Activated T-cell treated with anti-CD3 and anti-CD28 coated beads, Interleukin-2, amount 50 U/mL, for 72 hours (primary cell): ENCODE data around the gene ABCA10. TPM values are rescaled to one million over a fixed set of nuclear protein-coding genes. Genes with fewer than 3 reads are reported as not detected.

ENCODE experiments used
- ATAC-seq, 2 donors: fragments of 150-1000 bp; cut with Tn5 transposase; replicated peaks in 1 of 2; 2 replicates each; pipeline ENCODE4 v1.10.0; 2021; ENCODE audit warnings: moderate library complexity in 2 of 2, mild to moderate bottlenecking in 1 of 2
- DNase-seq, 2 donors: peaks; one replicate each; pipeline ENCODE4 v3.0.0; 2021 to 2022; ENCODE audit warnings: mixed read lengths in 1 of 2
- H3K27ac Mint-ChIP-seq: one replicate; pipeline ENCODE4 v1.8.0; 2022; ENCODE audit warnings: mild to moderate bottlenecking, moderate library complexity, mixed read lengths
- H3K27me3 Mint-ChIP-seq: one replicate; pipeline ENCODE4 v1.8.0; 2022; ENCODE audit warnings: low read depth, mixed read lengths
- H3K36me3 Mint-ChIP-seq, 2 donors: one replicate each; pipeline ENCODE4 v1.8.0; 2022; ENCODE audit warnings: mixed read lengths in 2 of 2, mild to moderate bottlenecking in 1 of 2; ENCODE audit not compliant: insufficient read depth in 2 of 2
- H3K4me1 Mint-ChIP-seq: one replicate; pipeline ENCODE4 v1.8.0; 2022; ENCODE audit warnings: low read depth, mixed read lengths
- H3K4me3 Mint-ChIP-seq, 2 donors: one replicate each; pipeline ENCODE4 v1.8.0; 2022; ENCODE audit warnings: mild to moderate bottlenecking in 2 of 2, mixed read lengths in 2 of 2, moderate library complexity in 2 of 2
- H3K9me3 Mint-ChIP-seq, 2 donors: one replicate each; pipeline ENCODE4 v1.8.0; 2022; ENCODE audit warnings: mixed read lengths in 2 of 2
- total RNA-seq, 2 donors: library from RNA; stranded (reverse); gene quantifications; one replicate each; pipeline ENCODE4 v1.2.3, GENCODE V29; 2022

ABCA10 gene
- total RNA-seq, 2 donors from 2014 or later: 2.0 to 2.1 TPM

GRCh38 chr17:69245617-69246016 is 17.0 kb upstream of the ABCA10 start:
- no peak for DNase-seq
- H3K9me3 Mint-ChIP-seq: no peaks in the 10 kb centered on the region
- H3K27ac Mint-ChIP-seq: no peak overlapping the region
- no peaks in the 10 kb centered on the region for H3K27me3 Mint-ChIP-seq
- no peak for ATAC-seq
- peaks cover 2 to 3% of the 10 kb centered on the region in 2 donors for H3K36me3 Mint-ChIP-seq
- no peak overlapping the region for H3K4me3 Mint-ChIP-seq
- H3K4me1 Mint-ChIP-seq: no peaks in the 10 kb centered on the region

GRCh38 chr17:69239611-69240600 is 11.3 kb upstream of the ABCA10 start:
- Mint-ChIP-seq H3K4me3 (no peak overlapping the region), H3K27me3 (no peaks in the 10 kb centered on the region), H3K36me3 (peaks cover 0 to 5% of the 10 kb centered on the region in 2 donors), H3K4me1 (no peaks in the 10 kb centered on the region), H3K27ac (no peak overlapping the region), H3K9me3 (no peaks in the 10 kb centered on the region)
- no peak for ATAC-seq
- DNase-seq: no peak

- no peak for DNase-seq
- peaks cover 1 to 12% of the 10 kb centered on the region in 2 donors for H3K9me3 Mint-ChIP-seq
- H3K27me3 Mint-ChIP-seq: no peaks in the 10 kb centered on the region
- ATAC-seq: no peak
- H3K27ac Mint-ChIP-seq: no peak overlapping the region
- no peaks in the 10 kb centered on the region for H3K4me1 Mint-ChIP-seq
- H3K36me3 Mint-ChIP-seq: peaks cover 0 to 7% of the 10 kb centered on the region in 2 donors
- H3K4me3 Mint-ChIP-seq: no peak overlapping the region
Observed at GRCh38 chr17:69236946-69237345, 8.3 kb upstream of the ABCA10 start.

- ATAC-seq: no peak
- H3K27me3 Mint-ChIP-seq: no peaks in the 10 kb centered on the region
- peaks cover 1 to 12% of the 10 kb centered on the region in 2 donors for H3K9me3 Mint-ChIP-seq
- no peak overlapping the region for H3K27ac Mint-ChIP-seq
- H3K36me3 Mint-ChIP-seq: peaks cover 0 to 7% of the 10 kb centered on the region in 2 donors
- no peak for DNase-seq
- no peaks in the 10 kb centered on the region for H3K4me1 Mint-ChIP-seq
- no peak overlapping the region for H3K4me3 Mint-ChIP-seq
Observed at GRCh38 chr17:69236464-69236863, 7.8 kb upstream of the ABCA10 start.

GRCh38 chr17:69235338-69236058 is 6.9 kb upstream of the ABCA10 start:
- Mint-ChIP-seq H3K4me3 (no peak overlapping the region), H3K9me3 (peaks cover 1 to 15% of the 10 kb centered on the region in 2 donors), H3K27me3 (no peaks in the 10 kb centered on the region), H3K27ac (no peak overlapping the region), H3K36me3 (peaks cover 0 to 5% of the 10 kb centered on the region in 2 donors), H3K4me1 (no peaks in the 10 kb centered on the region)
- ATAC-seq (peak; percentile 70 to 75), DNase-seq (peak; percentile 69 to 71)

GRCh38 chr17:69232650-69233049 is 4.0 kb upstream of the ABCA10 start:
- Mint-ChIP-seq H3K27ac (no peak overlapping the region), H3K4me1 (no peaks in the 10 kb centered on the region), H3K9me3 (peaks cover 1 to 15% of the 10 kb centered on the region in 2 donors), H3K36me3 (peaks cover 0 to 5% of the 10 kb centered on the region in 2 donors), H3K27me3 (no peaks in the 10 kb centered on the region), H3K4me3 (no peak overlapping the region)
- DNase-seq (no peak), ATAC-seq (no peak)

GRCh38 chr17:69231521-69231920 is 2.9 kb upstream of the ABCA10 start:
- DNase-seq (no peak), ATAC-seq (no peak)
- Mint-ChIP-seq H3K27ac (peak overlapping the region; percentile 10), H3K4me3 (no peak overlapping the region), H3K9me3 (peaks cover 1 to 15% of the 10 kb centered on the region in 2 donors), H3K4me1 (no peaks in the 10 kb centered on the region), H3K27me3 (no peaks in the 10 kb centered on the region), H3K36me3 (peaks cover 0 to 5% of the 10 kb centered on the region in 2 donors)

- Mint-ChIP-seq H3K27ac (no peak overlapping the region), H3K4me1 (no peaks in the 10 kb centered on the region), H3K36me3 (peaks cover 0 to 5% of the 10 kb centered on the region in 2 donors), H3K27me3 (no peaks in the 10 kb centered on the region), H3K9me3 (peaks cover 1 to 15% of the 10 kb centered on the region in 2 donors), H3K4me3 (no peak overlapping the region)
- ATAC-seq: no peak
- no peak for DNase-seq
Observed at GRCh38 chr17:69230939-69231338, 2.3 kb upstream of the ABCA10 start.

- Mint-ChIP-seq H3K27ac (no peak overlapping the region), H3K4me3 (no peak overlapping the region), H3K4me1 (peaks cover 9% of the 10 kb centered on the region), H3K9me3 (peaks cover 0 to 12% of the 10 kb centered on the region in 2 donors), H3K27me3 (no peaks in the 10 kb centered on the region), H3K36me3 (peaks cover 0 to under 1% of the 10 kb centered on the region in 2 donors)
- DNase-seq: no peak
- ATAC-seq: no peak
Observed at GRCh38 chr17:69228018-69228417, 606 bp downstream of the ABCA10 start.

- H3K36me3 Mint-ChIP-seq: no peaks in the 10 kb centered on the region
- H3K4me1 Mint-ChIP-seq: peaks cover 9% of the 10 kb centered on the region
- DNase-seq (no peak), ATAC-seq (no peak)
- H3K27ac Mint-ChIP-seq: no peak overlapping the region
- H3K4me3 Mint-ChIP-seq: no peak overlapping the region
- H3K27me3 Mint-ChIP-seq: no peaks in the 10 kb centered on the region
- peaks cover 0 to 7% of the 10 kb centered on the region in 2 donors for H3K9me3 Mint-ChIP-seq
Observed at GRCh38 chr17:69227541-69227940, 1.1 kb downstream of the ABCA10 start.

GRCh38 chr17:69223809-69224208 is 4.8 kb downstream of the ABCA10 start:
- no peak for DNase-seq
- H3K4me3 Mint-ChIP-seq: no peak overlapping the region
- no peaks in the 10 kb centered on the region for H3K27me3 Mint-ChIP-seq
- no peak for ATAC-seq
- H3K4me1 Mint-ChIP-seq: peaks cover 9% of the 10 kb centered on the region
- peak overlapping the region; percentile 5 for H3K27ac Mint-ChIP-seq
- H3K9me3 Mint-ChIP-seq: no peaks in the 10 kb centered on the region
- H3K36me3 Mint-ChIP-seq: no peaks in the 10 kb centered on the region

GRCh38 chr17:69222707-69223258 is 5.8 kb downstream of the ABCA10 start:
- Mint-ChIP-seq H3K27me3 (no peaks in the 10 kb centered on the region), H3K36me3 (no peaks in the 10 kb centered on the region), H3K27ac (no peak overlapping the region), H3K4me3 (no peak overlapping the region), H3K4me1 (peaks cover 9% of the 10 kb centered on the region), H3K9me3 (no peaks in the 10 kb centered on the region)
- no peak for DNase-seq
- ATAC-seq: no peak

- Mint-ChIP-seq H3K27ac (no peak overlapping the region), H3K4me1 (peaks cover 9% of the 10 kb centered on the region), H3K27me3 (no peaks in the 10 kb centered on the region), H3K4me3 (no peak overlapping the region), H3K9me3 (no peaks in the 10 kb centered on the region), H3K36me3 (no peaks in the 10 kb centered on the region)
- no peak for ATAC-seq
- DNase-seq: no peak
Observed at GRCh38 chr17:69220098-69220497, 8.5 kb downstream of the ABCA10 start.
